Activated T-cell treated with anti-CD3 and anti-CD28 coated beads, Interleukin-2, amount 50 U/mL, for 1 hour (primary cell): Measurements from ENCODE around the gene MORC3.
"Not testable (repeated sequence)": the region's sequence is repeated elsewhere in the genome, so short reads cannot be mapped to it uniquely, and the experiment has no call there.

Experiments
- DNase-seq: peaks from one replicate; pipeline ENCODE4 v3.0.0-alpha.2; 2020

The MORC3 gene

GRCh38 chr21:36319767-36320420 is at the start of gene MORC3:
Gene MORC3, plus strand, starts transcription at chr21:36320197. Its CDS starts 68 bp downstream, at chr21:36320265.
- peak; percentile 99 for DNase-seq

- DNase-seq: not testable (repeated sequence)
Measured at GRCh38 chr21:36270786-36271695, 49.0 kb upstream of the MORC3 start.

- no peak for DNase-seq
Measured at GRCh38 chr21:36274128-36274527, 45.9 kb upstream of the MORC3 start.

GRCh38 chr21:36282568-36283230 is 37.3 kb upstream of the MORC3 start:
- no peak for DNase-seq

- not testable (repeated sequence) for DNase-seq
Measured at GRCh38 chr21:36283231-36283622, 36.8 kb upstream of the MORC3 start.

GRCh38 chr21:36288651-36289243 is 31.2 kb upstream of the MORC3 start:
- no peak for DNase-seq

GRCh38 chr21:36291509-36291908 is 28.5 kb upstream of the MORC3 start:
- DNase-seq: no peak

- no peak for DNase-seq
Measured at GRCh38 chr21:36297406-36297937, 22.5 kb upstream of the MORC3 start.

- peak; percentile 63 for DNase-seq
Measured at GRCh38 chr21:36297938-36298572, 21.9 kb upstream of the MORC3 start.

GRCh38 chr21:36306872-36307534 is 13.0 kb upstream of the MORC3 start:
- no peak for DNase-seq

GRCh38 chr21:36310016-36310415 is 10.0 kb upstream of the MORC3 start:
- no peak for DNase-seq

GRCh38 chr21:36313446-36313845 is 6.6 kb upstream of the MORC3 start:
- DNase-seq: not testable (repeated sequence)

- DNase-seq: not testable (repeated sequence)
Measured at GRCh38 chr21:36316045-36316444, 4.0 kb upstream of the MORC3 start.

- no peak for DNase-seq
Measured at GRCh38 chr21:36316872-36317484, 3.0 kb upstream of the MORC3 start.

GRCh38 chr21:36319406-36319766 is 611 bp upstream of the MORC3 start:
- DNase-seq: not testable (repeated sequence)

- DNase-seq: no peak
Measured at GRCh38 chr21:36320421-36321324, 676 bp downstream of the MORC3 start.

- no peak for DNase-seq
Measured at GRCh38 chr21:36321325-36322082, 1.5 kb downstream of the MORC3 start.

- DNase-seq: no peak
Measured at GRCh38 chr21:36322083-36322424, 2.1 kb downstream of the MORC3 start.

- DNase-seq: no peak
Measured at GRCh38 chr21:36323032-36323431, 3.0 kb downstream of the MORC3 start.
